HepG2 (cell line): ENCODE data around the gene DIRAS1. TPM values are rescaled to one million over a fixed set of nuclear protein-coding genes. Genes with fewer than 3 reads are reported as not detected.

ENCODE experiments used
- ATAC-seq: fragments of 200-7000 bp; cut with Tn5 transposase; 3 replicates; pipeline ENCODE4 v1.9.1; 2020; ENCODE audit warnings: mild to moderate bottlenecking, moderate library complexity
- BruUV-seq: library from RNA; stranded (reverse); fragments of 400-500 nt; replicated peaks from 2 replicates; lab custom pipeline; 2021; lab: Mats Ljungman, UMichigan
- CTCF ChIA-PET: fragments of 300-600 bp; formaldehyde crosslinking; extraction: SDS; loops from one replicate; lab custom pipeline; 2021; ENCODE audit warnings: low total read pairs, inconsistent platforms, low intra/inter-chr PET ratio; lab: Yijun Ruan, JAX
- POLR2A ChIA-PET: fragments of 350-600 bp; sonication (Branson Sonifier 250); formaldehyde crosslinking; loops from one replicate; lab custom pipeline; 2020; ENCODE audit warnings: antibody characterized with exemption, inconsistent platforms; lab: Yijun Ruan, JAX
- DNase-seq: peaks from one replicate; pipeline ENCODE4 v3.0.0-alpha.2; 2015; ENCODE audit warnings: low spot score
- FAIRE-seq: peaks from 3 replicates; lab custom pipeline; 2011; peaks lifted over from hg19 to GRCh38; lab: Jason Lieb, UNC
- H2AFZ ChIP-seq: one replicate; pipeline ENCODE4 v1.6.1; 2011; ENCODE audit warnings: low read length, inconsistent platforms
- H3K27ac ChIP-seq: fragments of 300-600 bp; 3 replicates; pipeline ENCODE4 v1.8.0; 2011; ENCODE audit warnings: mixed run types, mild to moderate bottlenecking, mixed read lengths, low read length, inconsistent platforms; ENCODE audit not compliant: insufficient read depth; ENCODE audit errors: extremely low read length
- H3K27me3 ChIP-seq, 2 experiments: fragments of 200-600 bp in 1 of 2; 2 replicates in 1 of 2; 3 replicates in 1 of 2; pipeline versions ENCODE4 v1.6.0 to v1.8.0; 2011; ENCODE audit warnings: low read length in 2 of 2, mild to moderate bottlenecking in 2 of 2, moderate library complexity in 2 of 2, inconsistent platforms in 1 of 2; ENCODE audit not compliant: insufficient read depth in 2 of 2, control insufficient read depth in 1 of 2
- H3K36me3 ChIP-seq, 2 experiments: fragments of 200-600 bp in 1 of 2; replicated peaks in 1 of 2; 2 replicates in 1 of 2; 3 replicates in 1 of 2; pipeline versions ENCODE4 v1.5.1 to v1.8.0; 2011; ENCODE audit warnings: low read length in 2 of 2, inconsistent platforms in 1 of 2; ENCODE audit not compliant: insufficient read depth in 2 of 2, control insufficient read depth in 1 of 2
- H3K4me1 ChIP-seq: 2 replicates; pipeline ENCODE4 v1.5.1; 2012; ENCODE audit warnings: low read length, inconsistent platforms; ENCODE audit not compliant: insufficient read depth
- H3K4me2 ChIP-seq: 2 replicates; pipeline ENCODE4 v1.6.0; 2011; ENCODE audit warnings: low read depth, low read length, inconsistent platforms
- H3K4me3 ChIP-seq, 3 experiments: fragments of 200-600 bp in 1 of 3; sonication (generic), shearing (Covaris generic) in 1 of 3; replicated peaks in 1 of 3; 2 replicates each; pipeline ENCODE4 v1.5.1; 2011 to 2016; ENCODE audit warnings: low read length in 3 of 3, inconsistent platforms in 2 of 3, low read depth in 2 of 3, mild to moderate bottlenecking in 2 of 3, control low read depth in 1 of 3, mixed read lengths in 1 of 3; ENCODE audit not compliant: insufficient read depth in 1 of 3
- H3K79me2 ChIP-seq: one replicate; pipeline ENCODE4 v1.6.1; 2011; ENCODE audit warnings: low read length, inconsistent platforms; ENCODE audit not compliant: insufficient read depth
- H3K9ac ChIP-seq: 2 replicates; pipeline ENCODE4 v1.6.0; 2011; ENCODE audit warnings: mild to moderate bottlenecking, low read depth, low read length, inconsistent platforms; ENCODE audit not compliant: insufficient read depth
- H3K9me3 ChIP-seq: 2 replicates; pipeline ENCODE4 v1.5.1; 2012; ENCODE audit warnings: mild to moderate bottlenecking, low read length
- H4K20me1 ChIP-seq: 2 replicates; pipeline ENCODE4 v1.6.0; 2011; ENCODE audit warnings: inconsistent platforms, mild to moderate bottlenecking, low read length, moderate library complexity; ENCODE audit not compliant: insufficient read depth
- KDM3A ChIP-seq: IDR thresholded peaks from 2 replicates; pipeline ENCODE4 v1.6.1; 2018; ENCODE audit warnings: low read depth, missing compliant biosample characterization
- RELA ChIP-seq: sonication (generic); formaldehyde crosslinking; IDR thresholded peaks from 2 replicates; pipeline ENCODE4 v1.4.0; 2020; ENCODE audit warnings: missing genetic modification reagents
- TBL1XR1 ChIP-seq: fragments of 150-350 bp; IDR thresholded peaks from 2 replicates; pipeline ENCODE4 v1.6.1; 2014; ENCODE audit warnings: borderline replicate concordance, low read length; ENCODE audit not compliant: partially characterized antibody
- TEAD3 ChIP-seq: optimal IDR thresholded peaks from 2 replicates; pipeline ENCODE3; 2016; ENCODE audit warnings: borderline replicate concordance
- THAP11 ChIP-seq: IDR thresholded peaks from 2 replicates; pipeline ENCODE4 v1.6.1; 2016; ENCODE audit warnings: missing biosample characterization, missing genetic modification reagents
- ZNF556 ChIP-seq: sonication (generic); formaldehyde crosslinking; IDR thresholded peaks from 2 replicates; pipeline ENCODE4 v1.4.0; 2020; ENCODE audit warnings: mild to moderate bottlenecking, missing genetic modification reagents, borderline replicate concordance
- ZNF768 ChIP-seq: sonication (generic); formaldehyde crosslinking; IDR thresholded peaks from 2 replicates; pipeline ENCODE4 v1.4.0; 2020; ENCODE audit warnings: missing genetic modification reagents
- WGBS: methylation state at CpG from one replicate; pipeline ENCODE4 v1.1.6; 2017; ENCODE audit warnings: low lambda C conversion rate; 5-methylcytosine and 5-hydroxymethylcytosine counted together
- in situ Hi-C: cut with HindIII; loops from 2 replicates; pipeline ENCODE4 v1.10.0; 2017; ENCODE audit warnings: low pct_unique_long_range_greater_than_20kb; ENCODE audit not compliant: extremely low pct_ligation_motif_present
- intact Hi-C: fragments of 100-400 bp; cut with micrococcal nuclease; formaldehyde crosslinking; loops from one replicate; pipeline ENCODE4 v1.10.0; 2022; ENCODE audit not compliant: unreplicated experiment
- polyA plus RNA-seq, 8 experiments: library from polyadenylated mRNA; depleted of rRNA in 3 of 8; stranded (reverse) in 7 of 8; unstranded in 1 of 8; fragments of >200 nt; fragmentation: Illumina TruSeq in 4 of 8; extraction: Trizol in 4 of 8; gene quantifications; 2 replicates each; pipeline versions ENCODE4 v1.2.1 to v1.2.3, GENCODE V29; 2011 to 2016; ENCODE audit warnings: low read depth in 4 of 8, missing spikeins in 1 of 8, mixed read lengths in 1 of 8; ENCODE audit not compliant: insufficient read depth in 1 of 8
- total RNA-seq, 5 experiments: library from RNA; depleted of rRNA; stranded (reverse); fragments of >200 nt; fragmentation: Illumina TruSeq; extraction: Trizol; gene quantifications; 2 replicates each; pipeline ENCODE4 v1.2.3, GENCODE V29; 2016; ENCODE audit warnings: low read depth in 1 of 5
- TF ChIP-seq, protein P1 (sequence below), 2 experiments: fragments of 450-650 bp in 1 of 2; sonication (generic) in 1 of 2; formaldehyde crosslinking in 1 of 2; IDR thresholded peaks; 2 replicates each; pipeline versions ENCODE4 v1.6.1 to v1.8.0; 2016 to 2022; ENCODE audit warnings: antibody characterized with exemption in 1 of 2, mild to moderate bottlenecking in 1 of 2, missing genetic modification reagents in 1 of 2
- TF ChIP-seq, protein P2 (sequence below): sonication (generic); formaldehyde crosslinking; IDR thresholded peaks from 2 replicates; pipeline ENCODE4 v1.4.0; 2020; ENCODE audit warnings: missing genetic modification reagents
- TF ChIP-seq, protein P3 (sequence below): sonication (generic); formaldehyde crosslinking; conservative IDR thresholded peaks from 2 replicates; pipeline ENCODE4 v1.4.0; 2020; ENCODE audit warnings: missing genetic modification reagents

The DIRAS1 gene
- total and polyA plus RNA-seq, 2 of the 13 experiments (the other 11 are each of a cell fraction or from before 2014, with no cell fraction given): 0.97 to 1.8 TPM

DNA sequence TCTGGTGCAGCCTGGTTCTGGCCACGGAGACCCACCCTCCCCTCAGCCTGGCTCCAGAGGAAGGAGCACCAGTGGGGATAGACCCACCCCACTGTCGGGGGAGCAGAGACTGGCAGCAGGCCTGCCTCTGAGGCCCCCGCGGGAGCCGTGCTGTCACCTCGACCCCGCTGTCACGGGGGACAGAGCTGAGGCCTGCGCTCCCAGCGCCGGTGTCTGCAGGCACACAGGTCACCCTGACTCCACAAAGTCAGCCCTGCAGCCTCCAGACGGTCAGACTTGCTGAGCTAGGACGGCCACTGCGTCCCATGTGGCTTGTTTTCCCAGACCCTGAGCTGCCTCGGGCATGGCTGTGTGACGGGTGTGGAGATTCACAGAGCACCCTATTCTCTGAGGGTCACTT is 51.0 kb downstream of the DIRAS1 start (continued):
- TF ChIP-seq, protein P1, sequence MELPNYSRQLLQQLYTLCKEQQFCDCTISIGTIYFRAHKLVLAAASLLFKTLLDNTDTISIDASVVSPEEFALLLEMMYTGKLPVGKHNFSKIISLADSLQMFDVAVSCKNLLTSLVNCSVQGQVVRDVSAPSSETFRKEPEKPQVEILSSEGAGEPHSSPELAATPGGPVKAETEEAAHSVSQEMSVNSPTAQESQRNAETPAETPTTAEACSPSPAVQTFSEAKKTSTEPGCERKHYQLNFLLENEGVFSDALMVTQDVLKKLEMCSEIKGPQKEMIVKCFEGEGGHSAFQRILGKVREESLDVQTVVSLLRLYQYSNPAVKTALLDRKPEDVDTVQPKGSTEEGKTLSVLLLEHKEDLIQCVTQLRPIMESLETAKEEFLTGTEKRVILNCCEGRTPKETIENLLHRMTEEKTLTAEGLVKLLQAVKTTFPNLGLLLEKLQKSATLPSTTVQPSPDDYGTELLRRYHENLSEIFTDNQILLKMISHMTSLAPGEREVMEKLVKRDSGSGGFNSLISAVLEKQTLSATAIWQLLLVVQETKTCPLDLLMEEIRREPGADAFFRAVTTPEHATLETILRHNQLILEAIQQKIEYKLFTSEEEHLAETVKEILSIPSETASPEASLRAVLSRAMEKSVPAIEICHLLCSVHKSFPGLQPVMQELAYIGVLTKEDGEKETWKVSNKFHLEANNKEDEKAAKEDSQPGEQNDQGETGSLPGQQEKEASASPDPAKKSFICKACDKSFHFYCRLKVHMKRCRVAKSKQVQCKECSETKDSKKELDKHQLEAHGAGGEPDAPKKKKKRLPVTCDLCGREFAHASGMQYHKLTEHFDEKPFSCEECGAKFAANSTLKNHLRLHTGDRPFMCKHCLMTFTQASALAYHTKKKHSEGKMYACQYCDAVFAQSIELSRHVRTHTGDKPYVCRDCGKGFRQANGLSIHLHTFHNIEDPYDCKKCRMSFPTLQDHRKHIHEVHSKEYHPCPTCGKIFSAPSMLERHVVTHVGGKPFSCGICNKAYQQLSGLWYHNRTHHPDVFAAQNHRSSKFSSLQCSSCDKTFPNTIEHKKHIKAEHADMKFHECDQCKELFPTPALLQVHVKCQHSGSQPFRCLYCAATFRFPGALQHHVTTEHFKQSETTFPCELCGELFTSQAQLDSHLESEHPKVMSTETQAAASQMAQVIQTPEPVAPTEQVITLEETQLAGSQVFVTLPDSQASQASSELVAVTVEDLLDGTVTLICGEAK (IDR thresholded peaks at IDR 0.05): no peak
- TF ChIP-seq, protein P1 (CRISPR knock-in tag; IDR thresholded peaks at IDR 0.05): no peak
- TF ChIP-seq TEAD3 (CRISPR knock-in tag): no peak

DNA sequence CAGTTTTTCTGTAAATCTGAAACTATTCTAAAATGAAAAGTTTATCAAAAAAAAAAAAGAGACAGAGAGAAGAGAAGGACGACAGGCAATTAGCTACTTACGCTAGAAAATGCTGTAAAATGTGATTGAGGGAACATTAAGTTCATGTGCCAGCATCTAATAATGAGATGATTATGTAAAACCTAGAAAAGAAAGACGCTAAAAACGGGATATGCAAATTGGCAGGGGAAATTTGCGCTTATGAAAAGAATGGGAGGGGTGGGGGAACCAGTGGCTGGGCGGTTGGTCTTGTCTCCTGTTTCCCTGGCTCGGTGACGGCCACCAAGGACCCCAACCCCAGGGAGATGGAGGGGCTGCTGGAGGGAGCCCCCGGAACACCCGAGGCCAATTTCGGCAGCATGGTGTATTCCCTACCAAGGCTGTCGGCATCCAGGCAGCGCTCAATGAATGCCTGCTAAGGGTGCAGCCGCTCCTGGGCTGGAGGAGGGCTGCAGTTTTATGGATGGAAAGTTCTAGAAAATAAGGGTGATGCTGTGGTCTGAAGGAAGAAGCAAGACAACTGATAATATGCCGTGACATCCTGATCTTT is 52.9 kb downstream of the DIRAS1 start:
- intact Hi-C loops (no loop called here), in situ Hi-C loops (no loop called here)
- Histone ChIP-seq H3K4me1 (peaks cover 19% of the 10 kb centered on the region; the same call in 1 of the 2 replicates), H3K27ac (no peak overlapping the region), H3K27me3 (no peaks in the 10 kb centered on the region), H3K36me3 (no peaks in the 10 kb centered on the region), H4K20me1 (no peaks in the 10 kb centered on the region), H3K79me2 (no peaks in the 10 kb centered on the region), H3K4me3 (no peak overlapping the region), H2AFZ (no peak overlapping the region), H3K4me2 (no peak overlapping the region), H3K9ac (no peak overlapping the region), H3K9me3 (no peaks in the 10 kb centered on the region)
- DNase-seq (no peak), ATAC-seq (no peak), FAIRE-seq (no peak)
- POLR2A ChIA-PET: no interaction called here
- no TSS peak for BruUV-seq
- WGBS: 79% methylated on average over 15 of the region's 15 CpGs
- CTCF ChIA-PET: no interaction called here
- TF ChIP-seq, protein P2, sequence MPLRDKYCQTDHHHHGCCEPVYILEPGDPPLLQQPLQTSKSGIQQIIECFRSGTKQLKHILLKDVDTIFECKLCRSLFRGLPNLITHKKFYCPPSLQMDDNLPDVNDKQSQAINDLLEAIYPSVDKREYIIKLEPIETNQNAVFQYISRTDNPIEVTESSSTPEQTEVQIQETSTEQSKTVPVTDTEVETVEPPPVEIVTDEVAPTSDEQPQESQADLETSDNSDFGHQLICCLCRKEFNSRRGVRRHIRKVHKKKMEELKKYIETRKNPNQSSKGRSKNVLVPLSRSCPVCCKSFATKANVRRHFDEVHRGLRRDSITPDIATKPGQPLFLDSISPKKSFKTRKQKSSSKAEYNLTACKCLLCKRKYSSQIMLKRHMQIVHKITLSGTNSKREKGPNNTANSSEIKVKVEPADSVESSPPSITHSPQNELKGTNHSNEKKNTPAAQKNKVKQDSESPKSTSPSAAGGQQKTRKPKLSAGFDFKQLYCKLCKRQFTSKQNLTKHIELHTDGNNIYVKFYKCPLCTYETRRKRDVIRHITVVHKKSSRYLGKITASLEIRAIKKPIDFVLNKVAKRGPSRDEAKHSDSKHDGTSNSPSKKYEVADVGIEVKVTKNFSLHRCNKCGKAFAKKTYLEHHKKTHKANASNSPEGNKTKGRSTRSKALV: no peak
- TF ChIP-seq TBL1XR1 (no peak), ZNF768 (no peak), RELA (CRISPR knock-in tag) (no peak), THAP11 (no peak), ZNF556 (CRISPR knock-in tag) (no peak), KDM3A (no peak)
- TF ChIP-seq, protein P3, sequence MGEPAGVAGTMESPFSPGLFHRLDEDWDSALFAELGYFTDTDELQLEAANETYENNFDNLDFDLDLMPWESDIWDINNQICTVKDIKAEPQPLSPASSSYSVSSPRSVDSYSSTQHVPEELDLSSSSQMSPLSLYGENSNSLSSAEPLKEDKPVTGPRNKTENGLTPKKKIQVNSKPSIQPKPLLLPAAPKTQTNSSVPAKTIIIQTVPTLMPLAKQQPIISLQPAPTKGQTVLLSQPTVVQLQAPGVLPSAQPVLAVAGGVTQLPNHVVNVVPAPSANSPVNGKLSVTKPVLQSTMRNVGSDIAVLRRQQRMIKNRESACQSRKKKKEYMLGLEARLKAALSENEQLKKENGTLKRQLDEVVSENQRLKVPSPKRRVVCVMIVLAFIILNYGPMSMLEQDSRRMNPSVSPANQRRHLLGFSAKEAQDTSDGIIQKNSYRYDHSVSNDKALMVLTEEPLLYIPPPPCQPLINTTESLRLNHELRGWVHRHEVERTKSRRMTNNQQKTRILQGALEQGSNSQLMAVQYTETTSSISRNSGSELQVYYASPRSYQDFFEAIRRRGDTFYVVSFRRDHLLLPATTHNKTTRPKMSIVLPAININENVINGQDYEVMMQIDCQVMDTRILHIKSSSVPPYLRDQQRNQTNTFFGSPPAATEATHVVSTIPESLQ: no peak
